Non-pigmented ciliary epithelial cell (primary cell): ENCODE results near the gene SORCS3.

ENCODE experiments used
- DNase-seq: peaks from one replicate; pipeline ENCODE4 v3.0.0-alpha.2; 2010; ENCODE audit warnings: low read depth

The SORCS3 gene

DNA sequence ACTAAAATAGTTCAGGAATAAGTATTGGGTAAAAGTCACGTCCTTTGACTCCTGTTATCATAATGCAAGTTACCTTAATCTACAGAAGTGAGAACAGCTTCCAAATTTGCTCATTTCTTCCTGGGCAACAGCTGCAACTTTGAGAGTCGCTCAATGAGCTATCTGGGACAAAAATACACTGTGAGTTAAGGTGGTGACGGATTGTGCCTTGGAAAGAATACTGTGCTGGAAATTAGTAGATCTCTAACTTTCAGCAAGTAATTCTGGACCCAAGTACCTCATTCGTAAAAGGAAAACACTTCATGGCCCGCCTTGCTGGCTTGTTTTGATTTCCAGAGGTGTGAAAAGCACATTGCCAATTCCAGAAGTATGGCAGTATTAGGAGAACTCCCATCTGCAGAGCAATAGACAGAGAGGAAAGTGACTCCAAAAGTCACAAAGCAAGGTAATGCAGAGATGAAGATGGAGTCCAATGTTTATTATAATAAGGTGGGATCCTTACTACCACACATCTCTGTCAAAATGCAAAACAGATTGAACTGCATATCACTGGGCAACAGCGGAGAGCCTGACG lies 626.0 kb downstream of the SORCS3 start:
- no peak for DNase-seq

DNA sequence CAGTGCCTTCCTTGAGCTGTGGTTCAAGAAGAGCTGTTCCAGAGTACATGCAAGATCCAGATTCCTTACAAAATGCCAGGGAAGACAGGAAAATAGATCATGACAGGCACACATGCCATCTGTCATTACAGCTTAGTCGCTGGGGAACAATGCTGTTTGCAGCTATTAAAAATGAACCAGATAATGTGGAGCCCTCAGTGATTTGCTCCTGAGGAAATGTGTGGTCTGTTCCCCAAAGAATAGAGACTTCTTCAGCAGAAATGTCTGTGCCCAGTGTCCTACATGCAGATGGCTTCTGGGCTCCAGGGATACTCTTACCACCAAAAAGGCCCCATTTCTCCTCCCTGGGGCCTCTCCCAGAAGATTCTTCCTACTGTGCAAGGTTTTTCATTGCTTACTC lies 627.9 kb downstream of the SORCS3 start:
- no peak for DNase-seq

DNA sequence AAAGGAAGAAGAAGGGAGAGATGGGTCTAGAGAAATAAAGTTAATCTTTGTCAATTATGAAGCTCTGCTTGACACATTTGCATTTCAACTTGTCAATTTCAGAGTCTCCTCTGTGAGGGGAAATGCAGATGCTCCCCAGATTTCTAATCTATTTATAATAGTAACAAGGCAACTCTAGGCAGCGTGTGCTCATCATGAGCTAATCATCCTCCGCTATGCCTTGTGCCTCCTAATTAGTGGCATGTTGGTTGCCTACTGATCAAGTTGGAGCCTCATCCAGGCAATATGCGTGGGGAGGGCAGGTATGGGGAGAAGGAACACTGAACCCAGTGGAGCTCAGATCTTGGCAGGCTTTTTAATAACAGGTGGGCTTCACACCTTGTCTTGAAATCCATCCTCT lies 628.6 kb downstream of the SORCS3 start:
- no peak for DNase-seq

DNA sequence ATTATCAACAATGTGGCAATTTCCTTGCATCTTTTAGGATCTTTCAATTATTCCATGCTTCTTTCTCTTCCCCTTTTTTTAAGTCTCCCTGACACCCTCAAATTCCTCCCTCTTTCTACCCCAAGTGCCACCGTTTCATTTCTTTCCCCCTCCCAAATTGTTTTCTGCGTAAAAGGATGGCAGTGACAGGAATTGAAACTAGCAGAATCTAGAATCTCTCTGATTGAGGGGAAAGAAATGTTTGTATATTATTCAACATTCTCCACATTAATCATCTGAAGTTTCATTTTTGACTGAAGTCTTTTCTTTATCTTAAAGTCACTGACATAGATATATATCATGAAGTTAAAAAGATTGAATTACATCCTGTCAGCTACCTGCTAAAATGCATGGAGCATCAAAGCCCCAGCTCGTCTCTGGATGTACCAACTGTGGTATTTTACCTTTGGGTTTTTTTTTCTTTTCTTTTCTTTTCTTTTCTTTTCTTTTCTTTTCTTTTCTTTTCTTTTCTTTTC lies 633.5 kb downstream of the SORCS3 start:
- no peak for DNase-seq

DNA sequence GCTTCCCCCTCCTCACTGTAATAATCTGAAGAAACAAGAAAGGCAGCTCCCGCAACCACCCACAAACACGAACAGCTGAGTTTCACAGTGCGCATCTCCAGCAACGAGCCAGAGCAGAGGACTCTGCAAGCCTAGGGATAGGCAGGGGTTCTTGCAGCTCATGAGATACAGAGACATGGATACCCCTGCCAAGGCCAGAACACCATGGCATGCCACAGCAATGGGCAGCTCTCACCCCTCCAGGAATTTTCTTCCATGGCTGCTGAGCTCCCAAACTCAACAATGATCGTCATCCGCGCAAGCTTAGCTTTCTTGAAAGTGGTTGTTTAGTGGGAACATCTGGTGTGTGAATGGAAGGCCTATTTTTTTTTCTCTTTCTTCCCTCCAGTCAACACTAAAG lies 637.3 kb downstream of the SORCS3 start:
- no peak for DNase-seq

DNA sequence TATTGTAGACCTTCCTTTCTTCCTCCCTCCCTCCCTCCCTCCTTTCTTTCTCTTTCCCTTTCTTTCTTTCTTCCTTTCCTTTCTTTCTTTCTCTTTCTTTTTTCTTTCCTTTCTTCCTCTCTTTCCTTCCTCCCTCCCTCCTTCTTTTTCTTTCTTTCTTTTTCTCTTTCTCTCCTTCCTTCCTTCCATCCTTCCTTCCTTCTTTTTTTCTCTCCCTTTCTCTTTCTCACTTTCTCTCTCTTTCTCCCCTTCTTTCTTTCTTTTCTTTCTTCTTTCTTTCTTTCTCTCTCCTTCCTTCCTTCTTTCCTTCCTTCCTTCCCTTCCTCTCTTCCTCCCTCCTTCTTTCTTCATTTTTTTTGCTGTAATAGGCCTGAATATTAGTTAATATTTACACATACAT lies 638.0 kb downstream of the SORCS3 start:
- DNase-seq, result no peak

DNA sequence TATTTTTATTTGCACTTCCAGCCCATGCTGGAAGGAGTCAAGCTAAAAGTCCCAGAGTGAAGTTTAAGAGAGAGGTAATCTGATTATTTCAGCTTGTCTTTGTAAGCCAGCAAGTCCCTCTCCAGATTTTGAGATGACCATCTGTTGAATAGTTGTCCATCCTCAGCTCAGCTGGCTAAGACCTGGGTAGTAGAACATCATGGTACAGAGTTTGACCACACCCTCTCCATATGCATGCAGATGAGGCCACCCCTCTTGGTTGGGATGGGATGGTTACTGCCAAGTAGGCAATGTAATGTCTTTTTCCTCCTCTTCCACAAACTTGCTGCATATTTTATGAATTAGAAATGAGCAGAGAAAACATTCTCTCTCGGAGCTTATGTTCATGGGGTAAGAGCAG lies 639.8 kb downstream of the SORCS3 start:
- no peak for DNase-seq

DNA sequence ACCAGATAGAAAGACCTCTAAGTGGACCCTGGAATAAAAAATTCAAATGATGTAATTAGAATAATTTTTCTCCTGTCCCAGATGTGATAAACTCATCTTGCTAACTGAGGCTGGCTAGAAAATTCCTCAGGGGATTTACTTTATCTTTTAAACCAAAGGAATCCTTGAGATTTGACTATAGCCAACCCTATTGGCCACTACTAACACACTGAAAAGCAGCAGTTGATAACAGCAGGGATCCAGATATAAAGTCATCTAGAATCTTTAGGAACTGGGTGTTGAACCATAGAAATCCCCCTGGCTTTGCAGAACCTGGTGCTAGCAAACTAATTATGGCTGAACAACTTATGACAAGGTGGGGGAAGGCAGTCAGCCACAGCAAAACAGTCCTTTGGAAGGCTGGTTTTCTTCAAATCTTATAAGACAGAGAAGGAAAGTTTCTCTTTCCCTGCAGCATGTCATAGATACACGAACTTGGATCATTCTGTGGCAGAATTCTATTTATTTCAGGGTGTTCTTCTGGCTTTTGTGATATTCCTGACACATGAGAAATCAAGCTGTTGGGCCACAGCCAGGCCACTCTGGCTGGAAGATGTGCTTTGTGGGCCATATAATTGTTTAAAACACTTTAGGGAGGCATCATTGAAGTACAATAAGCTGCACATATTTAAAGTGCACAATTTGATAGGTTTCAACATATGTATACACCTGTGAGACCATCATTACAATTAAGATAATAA lies 643.6 kb downstream of the SORCS3 start:
- DNase-seq, result no peak

DNA sequence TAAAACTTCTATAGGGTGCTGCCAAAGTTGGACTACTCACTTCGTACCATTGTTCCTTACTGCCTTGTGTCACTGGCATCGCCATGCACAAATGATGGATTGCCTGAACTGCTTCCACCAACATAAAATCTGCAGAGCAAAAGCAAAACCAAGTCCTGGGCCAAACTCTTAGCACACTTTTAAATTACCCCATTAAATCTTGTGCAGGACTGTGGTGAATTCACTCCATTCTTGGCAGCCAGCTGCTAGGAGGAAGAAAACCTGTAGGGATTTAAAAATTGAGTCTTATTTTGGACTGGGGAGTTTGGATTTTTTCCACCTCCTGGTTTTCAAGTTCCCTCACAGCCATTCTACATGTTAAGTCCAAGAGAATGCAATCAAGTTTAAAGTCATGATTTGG lies 646.9 kb downstream of the SORCS3 start:
- no peak for DNase-seq

DNA sequence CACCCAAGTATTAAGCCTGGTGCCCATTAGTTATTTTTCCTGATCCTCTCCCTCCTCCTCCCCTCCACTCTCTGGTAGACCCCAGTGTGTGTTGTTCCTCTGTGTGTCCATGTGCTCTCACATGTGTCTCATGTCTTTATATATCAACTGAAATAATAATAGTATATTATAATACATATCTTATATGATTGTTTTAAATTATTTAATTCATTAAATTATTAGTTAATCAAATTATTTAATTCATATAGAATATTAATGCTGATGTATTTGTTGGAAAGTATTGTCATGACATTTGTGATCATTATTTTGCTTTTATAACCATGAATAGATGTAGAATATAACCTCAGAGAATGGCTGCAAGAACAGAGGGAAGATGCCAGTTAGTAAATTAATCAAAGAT lies 647.5 kb downstream of the SORCS3 start:
- no peak for DNase-seq

DNA sequence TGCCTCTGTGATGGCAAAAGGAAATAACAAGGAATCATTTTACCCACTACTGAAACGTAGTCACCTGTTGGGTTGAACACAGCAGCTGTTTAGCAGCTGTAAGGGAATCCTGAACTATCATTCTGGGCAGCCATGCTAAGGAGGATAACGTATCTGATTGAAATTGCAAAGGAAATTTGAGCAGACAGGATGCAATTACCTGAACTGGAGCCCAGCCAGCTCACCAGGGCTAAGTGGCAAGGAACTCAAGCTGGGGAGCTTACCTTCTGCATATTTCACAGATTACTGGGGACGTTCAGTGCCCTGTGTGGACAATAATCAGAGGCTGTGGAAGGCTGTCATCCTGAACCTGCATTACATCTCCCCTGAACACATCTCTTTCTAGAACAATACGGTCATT lies 650.5 kb downstream of the SORCS3 start:
- no peak for DNase-seq

DNA sequence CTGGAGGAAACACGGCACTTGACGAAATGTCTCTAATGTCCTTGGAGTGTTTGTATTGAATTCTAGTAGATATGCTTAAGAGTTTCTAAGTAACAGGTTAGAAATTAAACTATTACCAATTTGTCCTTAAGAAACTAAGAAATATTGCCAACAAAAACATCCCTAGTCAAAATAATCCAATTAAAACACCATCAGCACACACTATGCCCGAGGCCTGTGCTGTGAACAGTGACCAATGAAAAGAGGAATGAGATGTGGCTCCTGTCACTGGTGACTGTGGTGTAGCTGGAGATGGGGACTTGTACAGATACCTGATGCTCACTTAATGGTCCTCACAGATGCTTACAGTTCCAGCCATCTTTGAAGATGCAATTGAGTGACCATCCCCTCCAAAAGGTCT lies 651.1 kb downstream of the SORCS3 start:
- no peak for DNase-seq
